Stimulated activated CD4-positive, alpha-beta T cell treated with anti-CD3 and anti-CD28 coated beads, Interleukin-2, amount 100 ng/mL, for 4 hours (primary cell): ENCODE data around the gene THSD4.
"Not testable (repeated sequence)": the region's sequence is repeated elsewhere in the genome, so short reads cannot be mapped to it uniquely, and the experiment has no call there.

Experiments used
- DNase-seq: peaks from one replicate; pipeline ENCODE4 v3.0.0-alpha.2; 2020; ENCODE audit warnings: low read depth

Gene THSD4

DNA sequence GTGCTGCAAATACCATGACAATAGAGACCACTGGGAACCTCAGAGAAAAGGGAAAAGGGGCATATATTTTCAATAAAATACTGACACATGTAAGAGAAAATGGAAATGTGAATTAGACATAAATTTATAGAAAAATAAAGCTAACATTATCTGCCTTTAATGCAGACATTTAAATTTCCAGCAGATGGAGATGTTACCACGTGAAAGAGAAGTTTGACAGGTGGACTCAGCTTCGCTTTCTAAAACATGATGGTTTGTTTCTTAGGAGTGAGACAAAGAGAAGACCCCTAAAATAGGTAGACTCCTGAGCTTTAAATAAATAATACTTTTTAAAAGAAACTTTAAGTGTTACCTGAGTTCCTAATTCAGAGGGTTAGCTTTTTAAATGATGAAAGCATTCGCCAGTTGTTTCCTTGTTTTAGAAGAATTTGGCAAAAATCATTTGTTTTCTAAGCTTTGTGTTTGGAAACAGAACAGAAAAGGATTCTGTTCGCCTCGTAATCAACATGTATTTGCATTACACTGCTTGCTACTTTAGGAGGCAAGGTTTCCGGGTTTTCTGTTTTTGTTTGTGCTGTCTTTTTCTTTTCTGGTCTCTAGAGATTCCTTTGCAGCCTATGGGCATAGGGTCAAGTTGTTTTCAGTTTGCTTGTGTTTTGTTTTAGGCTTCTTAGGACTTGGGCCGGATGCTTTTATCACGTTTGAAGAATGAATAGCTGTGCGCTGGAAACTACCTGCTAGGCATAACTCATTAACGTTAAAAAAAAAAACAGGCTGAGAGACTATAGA lies 271.4 kb downstream of the THSD4 start:
- no peak for DNase-seq

- no peak for DNase-seq
Measured at GRCh38 chr15:71387810-71388209, 272.5 kb downstream of the THSD4 start.

DNA sequence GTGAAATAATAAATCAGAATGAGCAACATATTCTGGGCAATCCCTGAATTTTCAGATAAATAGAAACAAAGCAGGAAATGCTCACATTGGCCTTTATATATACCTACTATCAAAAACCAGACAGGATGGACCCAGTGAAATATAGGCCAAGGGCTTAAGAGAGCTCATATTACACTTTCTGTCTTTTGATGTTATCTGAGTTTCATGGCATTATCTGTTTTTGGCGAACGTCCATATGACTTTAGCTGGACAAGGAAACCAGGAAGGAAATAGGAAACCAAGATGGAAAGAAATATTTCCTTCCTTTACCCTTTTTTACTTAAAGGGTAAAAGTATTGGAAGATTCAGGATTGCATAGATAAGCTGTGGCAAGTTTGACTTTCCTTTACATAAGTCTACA lies 274.8 kb downstream of the THSD4 start:
- DNase-seq: no peak

- DNase-seq: no peak
Measured at GRCh38 chr15:71391421-71392088, 276.3 kb downstream of the THSD4 start.

GRCh38 chr15:71392861-71393283 lies 277.6 kb downstream of the THSD4 start:
- no peak for DNase-seq

- DNase-seq: no peak
Measured at GRCh38 chr15:71393383-71393782, 278.1 kb downstream of the THSD4 start.

DNA sequence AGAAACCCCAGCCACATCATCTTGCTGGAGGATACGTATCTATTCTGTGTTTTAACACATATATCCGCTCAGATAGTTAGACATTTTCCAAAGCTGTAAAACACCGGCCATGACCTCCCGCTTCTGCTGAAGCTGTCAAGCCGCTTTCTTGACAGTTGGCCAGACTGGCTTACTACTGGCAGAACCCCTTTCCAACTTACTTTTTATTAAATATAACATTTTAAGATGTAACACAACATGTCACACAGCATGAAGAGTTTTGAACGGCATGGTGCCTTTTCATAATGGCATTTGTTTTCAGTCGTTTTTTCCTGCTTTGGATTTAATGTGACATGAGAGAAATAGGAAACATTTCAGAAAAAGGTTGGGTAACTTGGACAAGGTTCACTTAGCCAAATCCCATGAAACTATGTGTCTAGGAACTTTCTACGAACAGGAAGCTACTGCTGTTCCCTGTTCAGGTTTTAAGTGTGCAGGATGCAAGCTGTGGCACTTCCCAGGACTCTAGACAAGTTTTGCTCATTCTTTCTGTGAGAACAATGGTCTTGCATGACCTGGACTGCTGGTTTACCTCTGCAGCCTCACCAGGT lies 281.4 kb downstream of the THSD4 start:
- no peak for DNase-seq

- no peak for DNase-seq
Measured at GRCh38 chr15:71397377-71397776, 282.1 kb downstream of the THSD4 start.

DNA sequence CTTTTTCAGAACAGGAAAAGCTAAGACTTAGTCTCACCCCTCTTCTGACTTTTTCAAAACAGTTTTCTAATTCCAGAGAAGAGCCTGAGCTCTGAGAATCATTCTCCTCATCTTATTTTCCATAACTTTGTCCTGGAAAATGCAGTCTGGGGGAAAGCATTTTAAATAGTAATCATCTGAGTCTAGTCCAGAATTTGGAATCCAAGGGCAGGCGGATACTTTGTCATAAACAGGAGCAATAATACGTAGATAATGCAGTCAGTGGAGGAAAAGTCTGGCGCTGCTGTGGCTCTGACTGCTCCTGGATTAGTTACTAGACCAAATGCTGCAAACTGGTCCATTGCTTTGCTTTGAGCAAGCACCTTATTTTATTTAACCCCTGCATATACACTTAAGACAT lies 285.0 kb downstream of the THSD4 start:
- DNase-seq: no peak

GRCh38 chr15:71401728-71402127 lies 286.5 kb downstream of the THSD4 start:
- DNase-seq: not testable (repeated sequence)

- DNase-seq: no peak
Measured at GRCh38 chr15:71409541-71409940, 294.3 kb downstream of the THSD4 start.

- no peak for DNase-seq
Measured at GRCh38 chr15:71410347-71410746, 295.1 kb downstream of the THSD4 start.

DNA sequence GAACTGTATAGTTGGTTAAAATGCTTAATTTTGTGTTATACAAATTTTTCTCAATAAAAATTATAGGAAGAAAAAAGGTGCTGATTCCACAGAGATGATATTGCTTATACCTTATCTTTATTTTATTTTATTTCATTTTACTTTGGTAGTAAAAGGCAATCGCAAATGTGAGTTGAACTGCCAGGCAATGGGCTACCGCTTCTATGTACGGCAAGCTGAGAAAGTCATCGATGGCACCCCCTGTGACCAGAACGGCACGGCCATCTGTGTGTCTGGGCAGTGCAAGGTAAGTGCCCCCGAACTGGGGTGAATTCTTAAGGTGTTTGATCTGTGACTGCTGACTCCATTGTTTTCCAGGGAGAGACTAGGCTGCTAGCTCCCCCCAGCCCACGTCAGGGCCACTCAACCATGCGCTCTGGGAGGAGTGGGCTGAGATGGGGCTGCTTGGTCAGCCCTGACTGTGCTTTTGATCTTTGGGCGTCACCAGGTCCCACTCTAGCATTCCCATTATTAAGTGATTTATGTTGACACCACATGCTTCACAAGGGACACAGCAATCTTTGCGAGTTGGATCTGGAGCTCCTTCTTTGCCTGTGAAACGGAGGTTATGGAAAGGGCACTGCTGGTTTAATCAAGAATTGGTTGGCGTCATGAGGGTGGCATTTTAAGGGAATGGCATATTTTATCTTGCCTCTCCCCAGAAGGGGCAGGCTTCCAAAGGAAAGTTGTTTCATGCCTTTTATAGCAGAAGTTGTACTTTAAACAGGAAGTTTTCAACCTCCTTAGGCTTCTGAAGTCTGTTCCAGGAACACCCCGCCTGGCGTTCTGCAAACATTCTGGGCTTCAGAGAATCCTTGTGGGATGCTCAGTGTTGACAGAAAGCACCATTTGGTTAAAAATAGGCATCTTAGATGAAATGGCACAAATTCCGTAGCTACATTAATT lies 296.5 kb downstream of the THSD4 start:
- DNase-seq: no peak

GRCh38 chr15:71413419-71413818 lies 298.1 kb downstream of the THSD4 start:
- DNase-seq: no peak

DNA sequence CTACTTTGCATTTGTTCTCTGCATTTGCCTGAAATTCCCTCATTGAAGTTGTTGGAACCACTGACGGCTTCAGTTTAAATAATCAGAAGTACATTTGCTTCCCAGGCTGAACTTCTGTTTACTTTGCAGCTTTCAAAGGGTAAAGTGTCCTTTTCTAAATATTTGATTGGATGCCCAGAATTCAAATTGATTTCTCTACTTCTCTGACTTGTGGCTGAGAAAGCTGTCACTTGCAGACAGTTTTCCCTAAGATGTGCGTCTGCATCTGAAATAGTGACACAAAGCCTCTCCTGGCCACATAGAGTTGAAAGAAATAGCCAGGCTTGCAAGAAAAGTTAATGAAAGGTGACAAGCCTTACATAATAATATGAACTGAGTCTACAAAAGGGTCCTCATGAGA lies 299.6 kb downstream of the THSD4 start:
- no peak for DNase-seq

DNA sequence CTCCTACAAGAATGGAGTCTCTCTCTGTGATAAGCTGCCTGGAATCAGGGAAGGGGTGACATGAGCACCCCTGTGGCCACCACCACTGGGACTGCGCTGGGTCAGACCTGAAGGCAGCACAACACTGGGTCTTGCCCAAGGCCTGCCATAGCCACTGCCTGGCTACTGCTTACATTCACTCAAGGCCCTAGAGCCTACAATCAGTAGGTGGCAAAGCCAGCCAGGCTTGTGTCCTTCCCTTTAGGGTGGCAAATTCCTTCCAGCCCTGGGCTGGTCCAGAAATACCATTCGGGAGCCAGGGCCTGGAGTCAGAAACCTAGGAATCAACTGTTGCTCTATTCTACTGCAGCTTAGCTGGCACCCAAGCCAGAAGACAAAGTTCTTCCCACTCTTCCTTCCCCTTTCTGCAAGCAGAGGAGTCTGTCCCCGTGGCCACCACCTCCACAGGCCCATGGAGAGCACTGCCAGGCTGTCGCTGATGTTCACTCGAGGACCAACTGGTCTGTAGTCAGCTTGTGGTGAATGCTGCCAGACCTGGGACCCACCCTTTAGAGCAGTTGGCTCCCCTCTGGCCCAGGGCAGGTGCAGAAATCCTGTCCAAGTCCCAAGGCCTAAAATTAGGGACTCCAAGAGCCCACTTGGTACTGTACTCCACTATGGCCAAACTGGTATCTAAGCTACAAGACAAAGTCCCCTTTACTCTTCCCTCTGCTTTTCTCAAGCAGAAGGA lies 307.4 kb downstream of the THSD4 start:
- no peak for DNase-seq

DNA sequence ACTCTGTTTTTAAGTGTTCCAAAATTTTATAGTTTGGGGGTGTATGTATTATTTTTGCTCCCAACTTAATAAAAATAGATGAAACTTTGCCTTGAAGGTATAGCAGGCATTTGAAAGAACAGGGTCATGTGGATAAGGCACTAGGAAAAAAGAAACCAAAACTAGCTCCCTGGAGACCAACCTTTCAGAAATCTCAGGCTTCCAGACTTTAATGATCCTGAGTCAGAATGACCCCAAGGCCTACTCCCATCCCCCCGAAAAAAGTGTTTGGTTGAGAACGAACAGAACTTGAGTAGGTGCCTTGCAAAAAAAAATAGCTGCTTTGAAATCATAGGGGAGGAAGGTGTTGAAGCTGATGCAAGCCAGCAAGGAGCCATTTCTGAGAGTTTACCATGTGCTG lies 309.5 kb downstream of the THSD4 start:
- no peak for DNase-seq

GRCh38 chr15:71425388-71425787 lies 310.1 kb downstream of the THSD4 start:
- no peak for DNase-seq

GRCh38 chr15:71426792-71427191 lies 311.5 kb downstream of the THSD4 start:
- no peak for DNase-seq

- DNase-seq: no peak
Measured at GRCh38 chr15:71430782-71431181, 315.5 kb downstream of the THSD4 start.
